GDM1 (cell line): ENCODE results near the gene NBPF3.
"Not testable (repeated sequence)": the region's sequence is repeated elsewhere in the genome, so short reads cannot be mapped to it uniquely, and the experiment has no call there.

ENCODE experiments used
- DNase-seq: peaks from one replicate; lab custom pipeline; 2025; lab: John Stamatoyannopoulos, UW

NBPF3 gene

DNA sequence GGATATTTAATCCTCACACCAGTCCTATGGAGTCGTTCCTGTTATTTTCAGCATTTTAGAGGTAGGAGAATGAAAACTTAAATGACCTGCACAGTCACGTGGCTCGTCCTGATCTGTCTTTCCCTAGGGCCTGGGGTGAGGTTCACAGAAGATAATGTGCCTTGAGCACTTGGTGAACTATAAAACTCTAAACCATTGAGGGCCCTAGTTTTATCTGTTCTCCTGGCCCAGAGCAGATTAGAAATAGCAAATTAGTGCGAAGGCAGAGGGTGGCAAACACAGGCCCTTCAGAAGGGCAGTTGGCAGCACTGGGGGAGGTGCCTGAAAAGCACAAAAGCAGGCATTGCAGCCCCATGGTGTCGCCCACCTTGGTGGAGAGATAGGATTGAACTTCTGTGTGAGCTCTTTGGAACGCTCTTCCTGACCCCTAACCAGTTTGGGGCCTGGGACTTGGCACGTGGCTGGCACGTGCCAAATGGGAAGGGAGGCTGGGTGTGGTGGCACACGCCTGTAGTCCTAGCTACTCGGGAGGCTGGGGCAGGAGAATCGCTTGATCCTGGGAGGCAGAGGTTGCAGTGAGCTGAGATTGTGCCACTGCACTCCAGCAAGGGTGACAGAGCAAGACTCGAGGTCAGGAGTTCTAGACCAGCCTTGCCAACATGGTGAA, 1.2 kb upstream of the NBPF3 start:
- DNase-seq, result not testable (repeated sequence)

DNA sequence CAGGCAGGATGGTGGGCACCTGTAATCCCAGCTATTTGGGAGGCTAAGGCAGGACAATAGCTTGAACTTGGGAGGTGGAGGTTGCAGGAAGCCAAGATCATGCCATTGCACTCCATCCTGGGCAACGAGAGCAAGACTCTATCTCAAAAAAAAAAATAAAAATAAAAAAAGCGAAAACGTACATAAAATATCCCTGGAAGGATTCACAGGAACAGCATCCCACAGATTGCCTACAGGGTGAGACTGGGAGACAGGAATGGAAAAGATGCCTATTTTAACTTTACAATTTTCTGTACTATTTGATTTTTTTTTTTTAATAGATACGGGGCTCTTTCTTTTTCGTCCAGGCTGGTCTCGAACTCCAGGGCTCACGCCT, 604 bp upstream of the NBPF3 start:
- DNase-seq, result no peak

DNA sequence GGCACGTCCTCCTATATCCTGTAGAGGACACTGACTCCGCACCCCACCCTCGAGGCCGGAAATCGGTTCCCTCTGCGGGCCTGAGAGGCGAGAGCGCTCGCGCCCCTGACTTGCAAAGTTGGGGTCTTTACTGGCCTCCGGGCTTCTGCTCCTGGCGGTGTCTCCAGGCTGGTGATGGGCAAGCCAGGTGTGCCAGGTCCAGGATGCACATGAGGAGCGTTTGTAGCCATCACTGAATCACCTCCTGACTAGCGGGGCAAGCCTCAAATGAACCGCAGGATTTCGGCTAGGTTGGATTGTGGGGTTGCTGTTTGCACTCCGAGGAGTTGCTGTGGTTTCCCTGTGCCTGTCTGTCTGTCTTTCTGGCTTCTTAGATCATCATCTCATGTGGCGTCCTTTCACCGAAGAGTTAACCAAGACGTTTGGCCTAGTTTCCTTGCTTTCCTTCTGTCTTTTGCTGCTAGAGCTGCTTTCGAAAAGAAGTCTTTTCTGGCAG, 741 bp downstream of the NBPF3 start:
- DNase-seq, result not testable (repeated sequence)

DNA sequence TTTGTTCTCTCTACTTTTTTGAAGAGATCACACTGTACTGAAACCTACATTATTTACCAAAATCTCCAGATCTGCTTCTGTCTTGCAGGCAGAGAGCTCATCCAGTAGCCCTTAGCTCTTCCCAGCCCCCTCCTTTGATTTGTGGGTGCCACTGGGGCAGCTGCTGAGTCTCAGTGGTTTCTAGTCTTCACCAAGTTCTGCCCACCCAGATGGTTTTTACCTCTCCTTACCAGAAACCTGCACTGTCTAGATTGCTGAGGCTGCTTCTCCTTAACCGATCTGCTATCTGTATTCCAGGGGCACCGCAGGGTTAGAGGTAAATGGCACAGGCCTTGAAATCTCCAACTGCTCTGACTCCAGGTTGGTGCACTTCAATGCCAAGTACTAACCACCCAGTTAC, 6.7 kb downstream of the NBPF3 start:
- not testable (repeated sequence) for DNase-seq

DNA sequence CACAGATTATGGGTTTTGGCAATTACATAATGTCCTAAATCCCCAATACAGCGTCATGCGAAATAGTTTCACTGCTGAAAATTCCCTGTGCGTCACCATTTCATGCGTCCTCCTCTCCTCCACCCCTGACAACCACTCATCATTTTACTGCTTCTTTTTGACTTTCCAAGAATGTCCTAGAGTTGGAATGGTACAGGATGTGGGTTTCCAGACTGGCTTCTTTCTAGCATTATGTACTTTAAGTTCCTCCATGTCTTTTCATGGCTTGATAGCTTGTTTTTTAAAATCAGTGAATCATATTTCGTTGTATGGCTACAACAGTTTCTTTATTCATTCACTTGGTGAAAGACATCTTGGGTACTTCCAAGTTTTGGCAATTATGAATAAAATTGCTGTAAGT, 7.4 kb downstream of the NBPF3 start:
- no peak for DNase-seq

DNA sequence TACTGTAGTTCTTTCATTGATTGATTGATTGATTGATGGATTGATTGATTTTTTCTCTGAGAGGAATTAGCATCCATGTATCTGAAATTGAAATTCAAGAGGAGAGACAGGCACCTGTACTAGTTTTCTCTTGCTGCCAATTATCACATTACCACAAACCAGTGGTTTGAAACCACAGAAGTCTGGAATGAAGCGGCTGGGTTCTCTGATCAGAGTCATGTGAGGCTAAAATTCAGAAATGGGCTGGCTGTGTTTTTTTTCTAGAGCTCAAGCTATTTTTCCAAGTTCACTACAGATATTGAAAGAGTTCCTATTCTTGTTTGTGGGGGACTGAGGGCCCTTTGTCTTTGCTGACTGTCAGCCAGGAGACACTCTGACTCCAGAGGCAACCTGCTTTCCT, 10.0 kb downstream of the NBPF3 start:
- DNase-seq, result no peak

DNA sequence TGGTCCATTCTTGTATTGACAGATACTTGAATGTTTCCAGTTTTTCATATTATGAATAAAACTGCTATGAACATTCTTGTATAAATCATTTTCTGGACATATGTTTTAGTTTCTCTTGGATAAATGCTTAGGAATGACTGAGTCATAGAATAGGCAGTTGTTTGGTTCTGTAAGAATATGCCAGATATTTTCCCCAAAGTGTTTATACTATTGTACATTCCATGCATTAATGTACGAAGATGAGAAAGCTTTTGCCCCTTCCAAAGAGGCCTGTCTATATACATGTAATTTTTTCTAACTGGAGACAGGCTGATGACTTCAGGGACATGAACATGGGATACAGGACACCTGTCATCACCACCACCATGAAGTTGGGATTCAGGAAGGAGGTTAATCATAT, 11.3 kb downstream of the NBPF3 start:
- no peak for DNase-seq

DNA sequence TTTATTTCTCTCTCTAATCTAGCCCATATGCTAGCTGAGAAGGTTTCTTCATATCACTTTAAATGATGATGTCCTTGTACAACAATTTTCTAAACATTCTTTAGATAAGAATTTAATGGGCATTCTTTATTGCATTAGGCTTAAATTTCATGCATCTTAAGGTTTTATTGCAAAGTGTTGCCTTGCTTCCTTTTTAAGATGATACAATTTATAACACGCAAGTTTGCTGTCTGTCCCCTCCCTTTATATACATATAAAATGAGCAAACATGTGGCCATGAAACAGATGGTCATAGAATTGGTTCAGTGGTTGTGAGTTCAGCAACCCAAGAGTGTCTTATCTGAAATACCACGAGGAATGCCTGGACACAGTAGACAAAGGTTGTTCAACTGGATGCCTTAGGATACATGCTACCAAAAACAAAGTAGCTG, 12.1 kb downstream of the NBPF3 start:
- no peak for DNase-seq

DNA sequence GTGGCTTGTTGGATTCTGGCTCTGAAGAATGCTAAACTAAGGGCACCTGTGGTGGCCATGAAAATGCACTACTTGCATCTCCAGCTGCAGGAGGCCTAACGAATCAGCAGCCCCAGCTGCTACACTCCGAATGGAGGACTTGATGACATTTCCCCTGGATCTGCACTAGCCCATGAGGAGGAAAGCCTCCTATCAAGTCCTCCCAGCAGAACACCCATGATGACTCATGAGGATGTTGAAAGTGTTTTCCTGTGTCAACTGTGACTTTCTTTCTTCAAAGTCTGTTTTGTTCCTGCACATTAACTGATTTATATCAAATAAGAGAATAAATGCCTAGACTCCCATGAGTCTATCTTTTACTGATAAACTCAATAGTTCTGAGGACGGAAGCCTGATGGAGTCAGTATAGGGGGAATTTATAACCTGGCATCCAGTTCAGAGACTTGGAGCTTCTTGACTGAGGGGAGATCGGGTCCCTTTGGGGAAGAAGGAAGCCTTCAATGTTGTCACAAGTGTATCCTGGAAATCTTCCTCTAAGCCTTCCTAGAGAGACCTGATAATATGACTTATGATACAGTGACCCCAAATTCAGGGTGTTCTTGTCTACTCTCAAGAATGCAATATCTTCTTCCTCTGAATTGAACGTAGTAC, 14.2 kb downstream of the NBPF3 start:
- peak; percentile 15 for DNase-seq

DNA sequence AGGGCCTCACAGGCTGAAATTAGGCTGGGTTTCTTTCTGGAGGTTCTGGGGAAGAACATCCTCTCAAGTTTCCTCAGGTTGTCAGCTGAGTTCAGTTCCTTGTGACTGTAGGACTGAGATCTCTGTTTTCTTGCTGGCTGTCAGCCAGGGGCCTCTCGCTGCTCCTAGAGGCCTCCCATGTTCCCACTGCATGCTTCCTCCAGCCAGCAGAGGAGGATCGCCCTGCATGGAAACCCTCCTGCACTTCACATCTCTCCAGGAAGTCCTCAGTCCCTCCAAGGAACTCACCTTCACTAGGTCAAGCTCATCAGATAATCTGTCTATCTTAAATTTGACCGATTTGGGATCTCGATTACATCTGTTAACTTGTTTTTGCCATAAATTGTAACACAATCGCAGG, 15.0 kb downstream of the NBPF3 start:
- not testable (repeated sequence) for DNase-seq

DNA sequence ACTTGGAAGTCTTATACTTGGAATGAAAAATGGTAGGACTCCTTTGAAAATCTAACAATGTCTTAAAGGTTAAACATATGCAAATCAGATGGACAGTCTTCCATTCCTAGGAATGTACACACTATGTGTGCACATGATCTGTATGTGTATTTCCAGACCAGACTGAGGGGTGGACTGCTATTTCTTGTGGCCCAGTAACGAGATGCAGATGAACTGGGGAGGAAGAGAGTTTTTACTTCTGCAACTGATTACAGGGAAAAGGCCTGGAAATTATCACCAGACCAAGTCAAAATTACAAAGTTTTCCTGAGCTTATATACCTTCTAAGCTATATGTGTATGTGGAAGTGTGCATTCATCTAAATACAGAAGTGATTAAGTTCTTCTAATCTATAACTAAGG, 17.7 kb downstream of the NBPF3 start:
- no peak for DNase-seq

DNA sequence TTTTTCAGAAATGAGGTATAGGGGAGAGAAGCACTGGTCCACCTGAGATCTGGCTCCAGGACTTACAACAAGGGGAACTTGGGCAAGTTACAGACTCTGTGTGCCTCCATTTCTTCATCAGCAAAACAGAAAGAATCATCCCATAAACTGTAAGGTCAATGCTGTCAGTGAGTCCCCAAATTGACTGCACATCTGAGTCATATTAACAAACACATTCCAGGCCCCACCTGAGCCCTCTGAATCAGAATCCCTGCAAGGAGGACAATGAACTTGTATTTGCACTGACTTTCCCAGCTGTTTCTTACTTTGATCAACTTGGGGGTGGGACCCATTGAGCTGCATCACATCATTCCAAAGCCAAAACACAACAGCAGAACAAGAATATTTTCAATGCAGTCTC, 25.2 kb downstream of the NBPF3 start:
- DNase-seq, result not testable (repeated sequence)

DNA sequence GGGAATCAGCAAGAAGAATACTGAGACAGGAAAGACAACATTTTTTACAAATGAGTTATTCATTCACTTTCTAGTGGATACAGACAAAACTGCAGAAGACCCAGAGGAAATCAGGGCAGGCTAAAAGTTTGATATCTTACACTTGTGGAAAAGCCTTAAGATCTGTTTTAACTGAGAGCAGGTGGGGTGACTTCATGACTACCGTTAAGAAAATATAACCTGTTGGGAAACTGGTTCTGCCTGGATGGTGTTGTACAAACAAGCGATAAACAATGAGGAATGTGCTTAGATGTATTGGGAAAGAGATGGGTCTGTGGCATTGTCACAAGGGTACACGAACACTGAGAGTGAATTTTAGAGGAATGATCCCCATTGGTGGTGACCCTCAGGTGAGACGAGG, 28.0 kb downstream of the NBPF3 start:
- DNase-seq, result not testable (repeated sequence)

DNA sequence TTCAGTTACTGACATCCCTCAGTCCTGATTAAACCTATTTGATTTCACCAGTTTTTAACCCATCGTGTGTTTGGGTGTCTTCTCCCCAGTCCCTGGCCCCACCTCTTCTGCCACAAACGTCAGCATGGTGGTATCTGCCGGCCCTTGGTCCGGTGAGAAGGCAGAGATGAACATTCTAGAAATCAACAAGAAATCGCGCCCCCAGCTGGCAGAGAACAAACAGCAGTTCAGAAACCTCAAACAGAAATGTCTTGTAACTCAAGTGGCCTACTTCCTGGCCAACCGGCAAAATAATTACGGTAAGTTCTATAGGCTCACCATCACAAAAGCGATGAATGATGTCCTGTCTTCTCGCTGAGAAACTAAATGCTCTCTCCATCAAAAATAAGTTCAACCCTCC, 28.7 kb downstream of the NBPF3 start:
- no peak for DNase-seq

DNA sequence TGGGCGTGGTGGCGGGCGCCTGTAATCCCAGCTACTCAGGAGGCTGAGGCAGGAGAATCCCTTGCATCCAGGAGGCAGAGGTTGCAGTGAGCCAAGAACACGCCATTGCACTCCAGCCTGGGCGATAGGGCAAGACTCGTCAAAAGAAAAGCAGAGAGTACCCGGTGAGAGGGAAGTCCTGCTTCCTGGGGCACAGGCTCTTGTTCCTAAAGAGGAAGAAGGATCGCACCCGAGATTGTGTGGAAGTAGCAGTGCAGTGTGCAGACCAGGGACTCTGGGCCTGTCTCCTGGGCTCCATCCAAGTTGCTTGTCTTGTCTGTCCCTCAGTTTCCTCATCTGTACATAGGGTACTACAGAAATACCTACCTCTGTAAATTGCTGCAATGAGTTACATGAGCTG, 29.6 kb downstream of the NBPF3 start:
- no peak for DNase-seq

DNA sequence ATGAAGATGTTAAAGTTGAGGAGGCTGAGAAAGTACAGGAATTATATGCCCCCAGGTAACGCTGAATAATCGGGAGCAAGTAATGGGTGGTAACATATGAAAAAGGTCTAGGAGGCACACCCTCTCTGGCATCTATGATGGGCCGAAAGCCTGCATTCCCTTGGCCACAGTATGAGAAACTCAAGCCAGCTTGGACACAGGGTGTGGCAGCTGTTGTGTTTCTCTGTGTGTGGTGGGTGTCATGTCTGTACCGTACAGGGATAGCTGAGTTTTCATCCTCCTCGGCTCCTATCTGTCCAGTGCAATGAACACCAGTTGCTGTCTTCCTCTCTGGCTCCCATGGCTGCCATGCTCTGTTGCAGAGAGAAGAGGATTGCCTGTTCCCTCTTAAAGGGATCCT, 32.9 kb downstream of the NBPF3 start:
- no peak for DNase-seq

DNA sequence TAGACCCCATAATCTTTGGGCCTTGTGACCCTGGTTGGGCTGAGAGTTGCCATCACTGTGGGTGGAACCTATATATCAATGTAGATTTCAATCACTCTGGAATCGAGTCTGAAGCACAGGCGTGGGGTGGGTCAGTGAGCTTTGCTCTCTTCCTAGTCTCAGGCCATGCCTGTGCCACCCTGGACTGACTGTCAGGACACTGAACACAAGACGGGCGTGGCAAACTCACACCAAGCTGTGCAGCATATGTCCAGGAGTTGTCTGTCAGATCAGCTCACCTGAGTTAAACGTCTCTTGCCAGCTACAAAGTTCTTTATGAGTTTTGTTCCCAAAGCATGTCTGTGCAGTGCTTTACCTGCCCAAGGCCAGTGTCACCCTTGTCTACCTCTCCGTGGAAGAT, 38.4 kb downstream of the NBPF3 start:
- no peak for DNase-seq

DNA sequence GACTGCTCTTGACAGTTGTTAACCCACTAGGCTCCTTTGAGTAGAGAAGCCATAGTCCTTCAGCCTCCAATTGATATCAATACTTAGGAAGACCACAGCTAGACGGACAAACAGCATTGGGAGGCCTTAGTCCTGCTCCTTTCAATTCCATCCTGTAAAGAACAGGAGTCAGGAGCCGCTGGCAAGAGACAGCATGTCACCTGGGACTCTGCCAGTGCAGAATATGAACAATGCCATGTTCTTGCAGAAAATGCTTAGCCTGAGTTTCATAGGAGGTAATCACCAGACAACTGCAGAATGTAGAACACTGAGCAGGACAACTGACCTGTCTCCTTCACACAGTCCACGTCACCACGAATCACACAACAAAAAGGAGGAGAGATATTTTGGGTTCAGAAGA, 43.9 kb downstream of the NBPF3 start:
- DNase-seq, result not testable (repeated sequence)

DNA sequence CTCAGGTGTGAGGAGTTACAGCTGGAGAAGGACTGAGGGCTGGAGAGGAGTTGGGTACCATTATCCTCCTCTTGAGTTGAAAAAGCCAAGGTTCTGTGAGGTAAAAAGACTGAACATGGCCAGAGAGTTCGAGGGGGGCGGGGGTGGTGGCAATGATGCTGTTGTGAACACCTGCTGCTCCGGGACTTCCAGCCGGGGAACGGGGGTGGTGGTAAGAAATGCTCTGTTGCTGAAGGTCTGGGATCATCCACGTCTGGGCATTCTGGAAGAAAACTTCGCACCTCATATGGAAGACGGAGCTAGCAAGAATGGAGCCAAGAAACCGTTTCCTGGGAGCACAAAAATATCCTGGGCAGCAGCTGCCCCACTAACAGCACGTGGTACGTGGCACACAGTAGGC, 49.2 kb downstream of the NBPF3 start:
- DNase-seq, result no peak

DNA sequence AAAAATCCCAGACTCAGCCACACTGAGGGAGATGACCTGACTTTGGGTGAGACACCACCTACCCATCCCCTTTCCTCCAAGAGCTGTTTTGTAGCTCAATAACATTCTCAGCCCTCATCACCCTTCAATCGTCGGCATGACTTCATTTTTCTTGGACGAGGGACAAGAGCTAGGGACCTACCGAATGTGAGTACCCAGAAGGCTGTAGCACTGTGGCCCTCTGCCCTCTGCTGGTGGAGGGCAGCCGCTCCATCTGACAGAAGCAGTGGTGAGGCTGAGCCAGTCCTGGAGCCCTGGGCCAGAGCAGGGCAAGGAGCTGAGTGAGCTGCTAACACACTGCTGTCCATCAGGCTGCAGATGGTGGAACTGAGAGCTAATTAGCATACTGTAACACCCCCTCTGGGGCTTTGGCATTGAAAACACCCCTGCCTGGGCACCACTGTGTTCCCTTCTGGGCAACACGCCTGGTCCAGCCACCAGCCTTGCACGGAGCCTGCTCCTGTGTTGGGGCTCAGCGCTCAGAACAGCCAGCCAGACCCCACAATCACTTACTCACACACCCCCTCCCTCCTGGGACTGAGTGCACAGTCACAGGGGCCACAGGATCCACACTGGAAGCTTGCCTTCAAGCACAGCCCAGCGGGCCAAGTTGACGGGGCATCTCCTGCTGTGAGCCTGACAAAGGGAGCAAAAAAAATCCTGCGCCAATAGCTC, 51.0 kb downstream of the NBPF3 start:
- DNase-seq, result peak; percentile 16

DNA sequence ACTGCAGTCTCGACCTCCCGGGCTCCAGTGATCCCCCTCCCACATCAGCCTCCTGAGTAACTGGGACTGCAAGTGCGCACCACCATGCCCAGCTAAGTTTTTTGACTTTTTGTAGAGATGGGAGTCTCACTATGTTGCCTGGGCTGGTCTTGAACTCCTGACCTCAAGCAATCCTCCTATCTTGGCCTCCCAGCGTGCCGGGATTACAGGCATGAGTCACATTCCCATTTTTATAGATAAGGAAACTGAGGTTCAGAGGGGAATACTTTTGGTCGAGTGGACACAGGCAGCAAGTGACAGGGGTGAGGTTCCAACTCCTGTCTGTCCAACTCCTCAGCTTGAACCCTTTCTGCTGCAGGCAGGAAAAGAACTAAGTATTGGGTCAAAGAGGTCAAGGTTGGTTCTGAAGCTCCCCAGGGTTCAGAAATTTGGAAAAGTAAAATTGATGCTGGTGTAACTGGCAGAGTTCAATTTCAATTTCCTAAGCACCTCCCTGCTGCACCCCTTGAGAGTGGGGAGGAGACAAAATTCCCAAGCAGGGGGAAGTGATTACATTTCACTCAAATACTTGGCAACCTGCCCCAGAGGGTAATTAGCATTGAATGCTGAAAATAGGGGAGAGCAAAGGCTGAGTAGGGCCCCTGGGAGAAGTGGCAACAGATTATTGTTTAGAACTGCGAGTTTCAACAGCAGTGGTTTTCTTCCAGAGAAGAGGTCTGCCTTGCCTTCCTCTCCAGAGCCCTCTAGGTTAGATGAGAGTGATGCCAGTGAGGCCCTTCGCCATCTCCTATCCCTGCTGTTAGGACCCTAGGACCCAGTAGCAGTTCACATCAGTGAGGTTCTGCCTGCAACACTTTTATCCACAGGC, 51.8 kb downstream of the NBPF3 start:
- DNase-seq, result no peak

DNA sequence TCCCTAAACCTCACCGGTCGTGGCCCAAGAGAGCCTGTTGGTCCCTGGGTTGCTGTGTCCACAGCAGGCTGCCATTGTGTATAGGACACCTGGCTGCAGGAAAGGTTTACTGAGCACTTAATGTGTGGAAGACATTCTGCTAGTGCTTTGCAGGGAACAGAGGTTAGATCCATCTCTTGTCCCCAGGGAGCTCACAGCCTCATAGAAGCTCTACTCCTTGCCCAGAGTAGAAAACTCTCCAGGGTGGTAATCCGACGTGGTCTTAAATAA, 52.4 kb downstream of the NBPF3 start:
- no peak for DNase-seq

DNA sequence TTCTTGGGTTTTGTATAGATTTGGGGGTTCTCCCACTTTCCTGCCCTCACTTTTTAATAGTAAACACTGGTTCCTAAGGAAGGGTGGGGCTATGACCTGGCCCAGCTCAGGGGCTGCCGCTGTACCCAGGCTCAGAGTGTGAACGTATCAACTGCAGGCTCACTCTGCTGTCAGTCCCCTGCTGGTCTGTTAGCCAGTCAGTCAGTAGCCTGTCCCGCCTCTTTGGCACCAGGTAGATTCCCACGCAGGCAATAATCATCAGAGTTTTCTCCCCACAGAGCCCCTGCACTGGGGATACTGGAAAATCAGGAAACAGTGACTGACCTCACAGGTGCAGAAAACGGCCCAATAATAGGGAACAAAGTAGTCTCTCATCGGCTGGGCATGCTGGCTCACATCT, 54.3 kb downstream of the NBPF3 start:
- no peak for DNase-seq
